Measurements from ENCODE around the gene SLC25A38. TPM values are rescaled to one million over a fixed set of nuclear protein-coding genes. Genes with fewer than 3 reads are reported as not detected.

The SLC25A38 gene
- total RNA-seq, 1 experiment from 2014 or later, result 48.2 TPM

DNA sequence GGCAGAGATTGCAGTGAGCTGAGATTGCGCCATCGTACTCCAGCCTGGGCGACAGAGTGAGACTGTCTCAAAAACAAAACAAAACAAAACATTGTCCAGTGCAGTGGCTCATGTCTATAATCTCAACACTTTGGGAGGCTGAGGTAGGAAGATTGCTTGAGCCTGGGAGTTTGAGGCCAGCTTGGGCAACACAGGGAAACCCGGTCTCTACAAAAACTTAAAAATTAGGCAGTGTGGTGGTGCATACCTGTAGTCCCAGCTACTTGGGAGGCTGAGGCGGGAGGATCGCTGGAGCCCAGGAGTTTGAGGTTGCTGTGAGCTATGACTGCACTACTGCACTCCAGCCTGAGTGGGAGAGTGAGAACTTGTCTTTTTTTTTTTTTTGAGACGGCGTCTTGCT lies 57.1 kb downstream of the SLC25A38 start:
- Histone ChIP-seq H4K8ac (replicated peaks; ENCODE audit: insufficient read length, low read depth, low read length) (no peak overlapping the region), H2BK15ac (ENCODE audit: low read depth, low read length) (no peak overlapping the region), H3K4me1 (ENCODE audit: insufficient read depth, low read length) (no peaks in the 10 kb centered on the region), H3T11ph (ENCODE audit: low read length) (no peak overlapping the region), H3K27ac (ENCODE audit: insufficient read length, low read depth, low read length) (no peak overlapping the region), H3K79me1 (ENCODE audit: insufficient read depth, low read depth, low read length, poor library complexity, severe bottlenecking) (no peaks in the 10 kb centered on the region), H3K14ac (ENCODE audit: insufficient read depth, low read length) (no peak overlapping the region), H3K79me2 (ENCODE audit: insufficient read depth, low read length) (no peaks in the 10 kb centered on the region), H3K56ac (ENCODE audit: insufficient read length, low read depth, low read length) (no peak overlapping the region), H3K23ac (ENCODE audit: insufficient read length, low read depth, low read length) (no peak overlapping the region), H2BK20ac (ENCODE audit: low read depth, low read length, poor library complexity, severe bottlenecking) (no peak overlapping the region), H3K9ac (ENCODE audit: extremely low read depth, insufficient read length, low read length) (no peak overlapping the region), H2BK120ac (ENCODE audit: low read depth, low read length, poor library complexity, severe bottlenecking) (no peak overlapping the region), H3K9me3 (ENCODE audit: control insufficient read depth, low read depth, low read length) (no peaks in the 10 kb centered on the region), H4K5ac (ENCODE audit: insufficient read length, low read depth, low read length) (no peak overlapping the region), H3K27me3 (ENCODE audit: insufficient read depth, low read length) (no peaks in the 10 kb centered on the region), H4K91ac (ENCODE audit: insufficient read length, low read depth, low read length) (no peak overlapping the region), H3K18ac (ENCODE audit: insufficient read length, low read depth, low read length) (no peak overlapping the region), H2AK5ac (ENCODE audit: insufficient read length, low read length) (no peak overlapping the region), H2BK5ac (ENCODE audit: insufficient read length, low read length) (no peak overlapping the region), H3K4ac (ENCODE audit: low read depth, low read length) (no peak overlapping the region), H2AFZ (ENCODE audit: low read length) (no peak overlapping the region), H2BK12ac (ENCODE audit: insufficient read length, low read depth, low read length) (no peak overlapping the region), H4K20me1 (ENCODE audit: control insufficient read depth, insufficient read depth, insufficient read length) (no peaks in the 10 kb centered on the region), H3K23me2 (ENCODE audit: insufficient read length, low read depth, low read length, poor library complexity, severe bottlenecking) (no peaks in the 10 kb centered on the region), H3K4me2 (ENCODE audit: insufficient read depth, insufficient read length, low read length) (no peak overlapping the region)
- WGBS (ENCODE audit: extremely low coverage, insufficient read length, low lambda C conversion rate), result no CpG with 5 or more reads among the region's 8 CpGs
- DNase-seq, result no peak
- Mint-ChIP-seq H3K27me3 (ENCODE audit: low read depth) (no peaks in the 10 kb centered on the region; the same call in 1 of the 2 replicates), H3K4me1 (peaks cover 6 to 9% of the 10 kb centered on the region in 2 experiments; a peak in 2 of 4 replicates), H3K9me3 (no peaks in the 10 kb centered on the region), H3K4me3 (no peak overlapping the region), H3K36me3 (ENCODE audit: insufficient read depth in 1 of 3, low read depth in 3 of 3) (no peaks in the 10 kb centered on the region), H3K27ac (no peak overlapping the region)
- TF ChIP-seq, protein P1, sequence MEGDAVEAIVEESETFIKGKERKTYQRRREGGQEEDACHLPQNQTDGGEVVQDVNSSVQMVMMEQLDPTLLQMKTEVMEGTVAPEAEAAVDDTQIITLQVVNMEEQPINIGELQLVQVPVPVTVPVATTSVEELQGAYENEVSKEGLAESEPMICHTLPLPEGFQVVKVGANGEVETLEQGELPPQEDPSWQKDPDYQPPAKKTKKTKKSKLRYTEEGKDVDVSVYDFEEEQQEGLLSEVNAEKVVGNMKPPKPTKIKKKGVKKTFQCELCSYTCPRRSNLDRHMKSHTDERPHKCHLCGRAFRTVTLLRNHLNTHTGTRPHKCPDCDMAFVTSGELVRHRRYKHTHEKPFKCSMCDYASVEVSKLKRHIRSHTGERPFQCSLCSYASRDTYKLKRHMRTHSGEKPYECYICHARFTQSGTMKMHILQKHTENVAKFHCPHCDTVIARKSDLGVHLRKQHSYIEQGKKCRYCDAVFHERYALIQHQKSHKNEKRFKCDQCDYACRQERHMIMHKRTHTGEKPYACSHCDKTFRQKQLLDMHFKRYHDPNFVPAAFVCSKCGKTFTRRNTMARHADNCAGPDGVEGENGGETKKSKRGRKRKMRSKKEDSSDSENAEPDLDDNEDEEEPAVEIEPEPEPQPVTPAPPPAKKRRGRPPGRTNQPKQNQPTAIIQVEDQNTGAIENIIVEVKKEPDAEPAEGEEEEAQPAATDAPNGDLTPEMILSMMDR (conservative IDR thresholded peaks at IDR 0.05), result no peak

Data from H9 (cell line).